GM21526 (cell line): ENCODE data around the gene PRAMEF18.
"Not testable (repeated sequence)": the region's sequence is repeated elsewhere in the genome, so short reads cannot be mapped to it uniquely, and the experiment has no call there.

Source experiments
- ATAC-seq: cut with Tn5 transposase; IDR thresholded peaks from one replicate; pipeline ENCODE4 v1.9.1; 2021; ENCODE audit warnings: moderate library complexity; ENCODE audit not compliant: unreplicated experiment, low FRiP score

The PRAMEF18 gene

DNA sequence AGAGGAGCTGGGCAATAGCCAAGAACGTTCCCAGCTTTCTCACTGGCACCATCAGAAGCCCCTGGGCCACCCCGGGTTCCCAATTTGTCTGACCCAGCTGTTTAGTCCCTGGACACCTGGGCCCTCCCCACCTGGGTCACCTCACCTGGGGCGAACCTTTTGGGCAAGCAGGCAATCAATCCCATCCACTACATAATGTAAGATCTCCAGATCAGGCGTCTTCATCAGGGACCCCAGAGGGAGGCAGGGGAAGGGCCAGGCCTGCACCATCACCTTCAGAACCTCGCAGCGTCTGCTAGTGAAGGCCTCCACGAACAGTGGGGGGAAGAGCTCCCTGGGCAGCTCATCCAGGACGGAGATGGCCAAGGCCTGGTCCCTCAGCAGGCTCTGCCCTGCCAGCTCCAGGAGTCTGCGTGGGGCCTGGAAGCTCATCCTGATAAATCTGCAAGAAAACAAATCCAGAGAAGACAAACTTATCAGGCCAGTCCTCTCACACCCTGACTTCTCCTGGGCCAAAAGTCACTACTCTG lies at the start of gene PRAMEF18:
TSS of gene PRAMEF18 (minus strand) at position 480 of the 530 bp plus-strand sequence. CDS start at position 432, 48 bp downstream.
- ATAC-seq: not testable (repeated sequence)

DNA sequence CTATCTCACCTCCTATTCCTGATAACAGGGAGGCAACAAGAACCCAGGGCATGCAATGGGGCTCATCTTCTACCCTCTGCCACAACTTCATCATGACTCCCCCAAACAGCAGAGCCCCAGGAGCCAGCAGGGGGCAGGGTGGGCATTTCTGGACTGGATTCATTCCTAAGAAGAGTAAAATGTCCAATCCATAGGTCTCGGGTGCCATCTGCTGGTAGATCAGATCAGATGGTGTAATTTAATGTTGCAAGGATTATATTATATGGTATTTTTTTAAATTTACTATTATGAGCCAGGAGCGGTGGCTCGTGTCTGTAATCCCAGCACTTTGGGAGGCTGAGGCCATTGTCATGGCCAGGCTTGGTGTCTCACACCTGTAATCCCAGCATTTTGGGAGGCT lies 39.2 kb upstream of the PRAMEF18 start:
- ATAC-seq: not testable (repeated sequence)

DNA sequence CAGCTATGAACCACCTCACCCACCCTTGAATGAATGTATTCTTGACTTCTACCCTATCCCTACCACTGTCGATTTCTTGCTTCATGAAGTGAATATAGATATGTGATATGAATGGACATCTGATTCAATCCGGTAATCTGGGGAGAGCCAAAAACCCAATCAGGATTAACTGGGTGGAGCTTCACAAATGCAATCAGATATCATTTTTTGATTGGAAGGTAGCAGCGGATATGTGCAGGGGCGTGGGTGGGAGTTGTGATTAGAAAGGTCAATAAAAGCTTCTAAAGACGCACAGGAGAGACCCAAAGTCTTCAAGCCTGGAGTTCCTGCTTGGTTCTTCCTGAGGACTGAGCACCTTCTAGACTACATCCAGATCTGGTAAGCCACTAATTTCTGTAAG lies 27.9 kb upstream of the PRAMEF18 start, which contains the start of gene PRAMEF5:
TSS of gene PRAMEF5 (plus strand) at position 301 of the 400 bp plus-strand sequence. CDS start 5,071 bp downstream, outside the sequence.
- not testable (repeated sequence) for ATAC-seq

DNA sequence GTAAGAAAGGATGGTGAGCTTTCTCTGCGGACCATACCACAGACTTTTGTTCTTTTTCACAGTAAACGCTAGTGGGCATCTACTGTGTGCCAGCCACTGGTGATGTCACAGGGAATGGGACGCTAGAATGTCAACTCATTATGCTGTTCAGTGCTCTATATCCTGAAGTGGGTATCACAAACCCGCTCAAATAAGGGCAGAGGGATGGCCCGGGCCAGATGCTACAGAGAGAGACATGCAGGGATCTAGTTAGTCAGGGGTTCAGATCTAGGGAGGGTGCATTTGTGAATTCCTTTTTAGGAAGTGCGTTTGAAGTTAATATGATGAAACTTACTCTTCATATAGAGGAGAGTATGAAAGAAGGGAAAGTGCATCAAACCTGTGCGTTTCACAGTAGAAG lies 21.2 kb upstream of the PRAMEF18 start:
- ATAC-seq: not testable (repeated sequence)

- ATAC-seq: not testable (repeated sequence)
Observed at GRCh38 chr1:13246554-13246871, 20.6 kb upstream of the PRAMEF18 start.

DNA sequence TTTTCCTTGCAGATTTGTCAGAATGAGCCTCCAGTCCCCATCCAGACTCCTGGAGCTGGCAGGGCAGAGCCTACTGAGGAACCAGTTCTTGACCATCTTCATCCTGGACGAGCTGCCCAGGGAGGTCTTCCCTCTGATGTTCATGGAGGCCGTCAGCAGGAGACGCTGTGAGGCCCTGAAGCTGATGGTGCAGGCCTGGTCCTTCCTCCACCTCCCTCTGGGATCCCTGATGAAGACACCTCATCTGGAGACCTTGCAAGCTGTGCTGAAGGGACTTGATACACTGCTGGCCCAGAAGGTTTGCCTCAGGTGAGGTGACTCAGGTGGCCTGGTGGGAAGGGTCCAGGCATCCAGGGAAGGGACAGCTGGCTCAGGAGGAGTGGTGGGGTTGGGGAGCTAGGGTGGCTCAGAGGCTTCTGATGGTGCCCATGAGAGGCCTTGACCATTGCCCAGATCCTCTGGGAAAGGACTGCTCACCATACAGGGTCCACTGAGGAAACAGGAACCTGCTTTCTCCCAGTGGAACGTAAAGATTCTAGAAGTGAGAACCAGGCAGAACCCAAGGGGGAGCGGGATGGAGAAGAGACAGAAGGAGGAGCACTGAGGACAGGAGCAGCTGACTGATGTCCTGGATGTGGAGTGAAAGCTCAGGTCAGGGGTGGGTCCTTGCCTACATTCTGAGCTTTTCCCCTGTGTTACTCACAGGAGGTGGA lies 20.0 kb upstream of the PRAMEF18 start:
- ATAC-seq: not testable (repeated sequence)

GRCh38 chr1:13243536-13244263 lies 17.7 kb upstream of the PRAMEF18 start:
- not testable (repeated sequence) for ATAC-seq

DNA sequence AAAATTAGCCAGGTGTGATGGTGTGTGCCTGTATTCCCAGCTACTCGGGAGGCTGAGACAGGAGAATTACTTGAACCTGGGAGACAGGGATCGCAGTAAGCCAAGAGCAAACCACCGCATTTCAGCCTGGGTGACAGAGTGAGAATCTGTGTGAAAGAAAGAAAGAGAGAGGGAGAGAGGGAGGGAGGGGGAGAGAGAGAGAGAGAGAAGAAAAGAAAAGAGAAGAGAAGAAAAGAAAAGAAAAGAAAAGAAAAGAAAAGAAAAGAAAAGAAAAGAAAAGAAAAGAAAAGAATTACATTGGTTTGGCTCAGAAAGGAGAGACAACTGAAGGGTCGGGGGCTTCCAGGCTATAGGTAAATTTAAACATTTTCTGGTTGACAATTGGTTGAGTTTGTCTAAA lies 13.7 kb upstream of the PRAMEF18 start:
- not testable (repeated sequence) for ATAC-seq

GRCh38 chr1:13237572-13237971 lies 11.6 kb upstream of the PRAMEF18 start:
- not testable (repeated sequence) for ATAC-seq

DNA sequence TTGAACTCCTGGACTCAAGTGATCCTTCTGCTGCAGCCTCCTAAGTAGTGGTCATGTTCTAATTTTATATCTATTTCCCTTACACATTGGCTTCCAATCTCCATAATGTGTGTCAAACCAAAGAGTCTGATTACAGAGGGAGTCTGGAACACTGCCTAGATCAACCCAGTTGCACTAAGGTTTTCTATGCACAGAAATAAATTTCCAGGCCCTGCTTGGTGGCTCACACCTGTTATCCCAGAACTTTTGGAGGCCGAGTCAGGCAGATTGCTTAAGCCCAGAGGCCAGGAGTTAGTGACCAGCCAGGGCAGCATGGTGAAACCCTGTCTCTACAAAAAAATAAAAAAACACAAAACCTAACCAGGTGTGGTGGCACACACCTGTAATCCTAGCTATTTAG lies 8.1 kb upstream of the PRAMEF18 start:
- not testable (repeated sequence) for ATAC-seq

DNA sequence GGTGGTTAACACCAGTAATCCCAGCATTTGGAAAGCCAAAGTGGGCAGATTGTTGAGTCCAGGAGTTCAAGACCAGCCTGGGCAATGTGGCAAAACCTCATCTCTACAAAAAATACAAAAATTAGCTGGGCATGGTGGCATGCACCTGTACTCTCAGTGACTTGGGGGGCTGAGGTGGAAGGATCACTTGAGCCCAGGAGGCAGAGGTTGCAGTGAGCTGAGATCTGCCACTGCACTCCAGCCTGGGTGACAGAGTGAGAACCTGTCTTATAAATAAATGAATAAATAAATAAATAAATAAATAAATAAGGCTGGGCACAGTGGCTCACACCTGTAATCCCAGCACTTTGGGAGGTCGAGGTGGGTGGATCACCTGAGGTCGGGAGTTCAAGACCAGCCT lies 6.1 kb upstream of the PRAMEF18 start:
- not testable (repeated sequence) for ATAC-seq

GRCh38 chr1:13231061-13231750 lies 5.3 kb upstream of the PRAMEF18 start:
- ATAC-seq: not testable (repeated sequence)

GRCh38 chr1:13230601-13231000 lies 4.6 kb upstream of the PRAMEF18 start:
- ATAC-seq: not testable (repeated sequence)

DNA sequence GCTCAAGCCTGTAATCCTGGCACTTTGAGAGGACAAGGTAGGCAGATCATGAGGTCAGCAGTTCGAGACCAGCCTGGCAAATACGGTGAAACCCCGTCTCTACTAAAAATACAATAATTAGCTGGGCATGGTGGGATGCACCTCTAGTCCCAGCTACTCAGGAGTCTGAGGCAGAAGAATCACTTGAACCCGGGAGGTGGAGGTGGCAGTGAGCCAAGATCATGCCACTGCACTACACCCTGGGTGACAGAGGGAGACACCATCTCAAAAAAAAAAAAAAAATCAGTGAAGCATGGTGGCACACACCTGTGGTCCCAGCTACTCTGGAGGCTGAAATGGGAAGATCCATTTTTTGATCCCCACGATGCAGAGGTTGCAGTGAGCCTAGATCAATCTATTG lies 4.1 kb upstream of the PRAMEF18 start:
- ATAC-seq: not testable (repeated sequence)

GRCh38 chr1:13228343-13228781 lies 2.4 kb upstream of the PRAMEF18 start:
- no peak for ATAC-seq

GRCh38 chr1:13227271-13228055 lies 1.5 kb upstream of the PRAMEF18 start:
- ATAC-seq: not testable (repeated sequence)

- no peak for ATAC-seq
Observed at GRCh38 chr1:13224480-13225060, 1.4 kb downstream of the PRAMEF18 start.

DNA sequence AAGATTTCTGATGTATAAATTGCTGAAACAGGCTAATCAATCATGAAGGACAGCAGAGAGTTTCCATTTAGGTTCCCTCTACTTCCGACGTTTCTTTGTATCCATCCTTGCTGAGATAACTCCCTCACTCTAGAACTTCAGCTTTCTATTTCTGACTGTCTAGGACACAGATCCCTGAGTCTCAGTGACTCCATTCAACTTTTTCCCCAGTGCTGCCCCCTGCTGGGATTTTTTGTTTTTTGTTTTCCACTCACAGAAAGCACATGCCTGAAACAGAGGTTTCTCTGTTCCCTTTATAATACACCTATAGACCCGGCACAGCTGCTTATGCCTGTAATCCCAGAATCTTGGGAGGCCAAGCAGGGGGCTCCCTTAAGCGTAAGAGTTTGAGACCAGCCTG lies 3.2 kb downstream of the PRAMEF18 start:
- ATAC-seq: not testable (repeated sequence)

GRCh38 chr1:13219203-13219602 lies 6.8 kb downstream of the PRAMEF18 start:
- ATAC-seq: not testable (repeated sequence)

- ATAC-seq: not testable (repeated sequence)
Observed at GRCh38 chr1:13216619-13217018, 9.3 kb downstream of the PRAMEF18 start.
